Measurements from ENCODE around the gene RASA3.

- TF ChIP-seq POLR2A (IDR thresholded peaks at IDR 0.05), result no peak
- TF ChIP-seq CTCF (IDR thresholded peaks at IDR 0.05), result no peak
Measured at GRCh38 chr13:114105521-114106225, 26.8 kb downstream of the RASA3 start.
